ENCODE measurements around the gene UROC1.

GRCh38 chr3:126446791-126447190, 70.8 kb downstream of the UROC1 start:
- TF ChIP-seq, protein P1, sequence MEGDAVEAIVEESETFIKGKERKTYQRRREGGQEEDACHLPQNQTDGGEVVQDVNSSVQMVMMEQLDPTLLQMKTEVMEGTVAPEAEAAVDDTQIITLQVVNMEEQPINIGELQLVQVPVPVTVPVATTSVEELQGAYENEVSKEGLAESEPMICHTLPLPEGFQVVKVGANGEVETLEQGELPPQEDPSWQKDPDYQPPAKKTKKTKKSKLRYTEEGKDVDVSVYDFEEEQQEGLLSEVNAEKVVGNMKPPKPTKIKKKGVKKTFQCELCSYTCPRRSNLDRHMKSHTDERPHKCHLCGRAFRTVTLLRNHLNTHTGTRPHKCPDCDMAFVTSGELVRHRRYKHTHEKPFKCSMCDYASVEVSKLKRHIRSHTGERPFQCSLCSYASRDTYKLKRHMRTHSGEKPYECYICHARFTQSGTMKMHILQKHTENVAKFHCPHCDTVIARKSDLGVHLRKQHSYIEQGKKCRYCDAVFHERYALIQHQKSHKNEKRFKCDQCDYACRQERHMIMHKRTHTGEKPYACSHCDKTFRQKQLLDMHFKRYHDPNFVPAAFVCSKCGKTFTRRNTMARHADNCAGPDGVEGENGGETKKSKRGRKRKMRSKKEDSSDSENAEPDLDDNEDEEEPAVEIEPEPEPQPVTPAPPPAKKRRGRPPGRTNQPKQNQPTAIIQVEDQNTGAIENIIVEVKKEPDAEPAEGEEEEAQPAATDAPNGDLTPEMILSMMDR (IDR thresholded peaks at IDR 0.05), result no peak
- TF ChIP-seq POLR2AphosphoS5 (IDR thresholded peaks at IDR 0.05), result no peak
- no peak for TF ChIP-seq POLR2A (IDR thresholded peaks at IDR 0.05)

Measured in upper lobe of left lung (tissue), 4 donors.